ENCODE results near the gene NAV2.

DNA sequence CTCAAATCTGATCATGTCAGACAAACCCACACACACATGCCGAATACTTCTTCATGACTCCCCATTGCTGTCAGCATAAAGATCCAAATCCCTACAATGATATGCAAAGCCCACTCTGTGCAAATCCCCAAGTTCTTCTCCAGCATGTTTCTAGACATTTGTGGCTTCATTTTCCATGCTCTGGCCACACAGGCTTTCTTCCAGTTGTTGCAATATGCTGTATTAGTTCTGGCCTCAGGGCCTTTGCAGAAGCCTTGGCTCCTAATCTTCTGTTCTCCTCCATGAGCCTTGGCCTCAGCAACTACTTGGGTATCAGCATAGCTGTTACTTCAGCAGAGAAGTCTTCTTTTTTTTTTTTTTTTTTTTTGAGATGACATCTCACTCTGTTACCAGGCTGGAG is 49.6 kb downstream of the NAV2 start:
- TF ChIP-seq, protein P1, sequence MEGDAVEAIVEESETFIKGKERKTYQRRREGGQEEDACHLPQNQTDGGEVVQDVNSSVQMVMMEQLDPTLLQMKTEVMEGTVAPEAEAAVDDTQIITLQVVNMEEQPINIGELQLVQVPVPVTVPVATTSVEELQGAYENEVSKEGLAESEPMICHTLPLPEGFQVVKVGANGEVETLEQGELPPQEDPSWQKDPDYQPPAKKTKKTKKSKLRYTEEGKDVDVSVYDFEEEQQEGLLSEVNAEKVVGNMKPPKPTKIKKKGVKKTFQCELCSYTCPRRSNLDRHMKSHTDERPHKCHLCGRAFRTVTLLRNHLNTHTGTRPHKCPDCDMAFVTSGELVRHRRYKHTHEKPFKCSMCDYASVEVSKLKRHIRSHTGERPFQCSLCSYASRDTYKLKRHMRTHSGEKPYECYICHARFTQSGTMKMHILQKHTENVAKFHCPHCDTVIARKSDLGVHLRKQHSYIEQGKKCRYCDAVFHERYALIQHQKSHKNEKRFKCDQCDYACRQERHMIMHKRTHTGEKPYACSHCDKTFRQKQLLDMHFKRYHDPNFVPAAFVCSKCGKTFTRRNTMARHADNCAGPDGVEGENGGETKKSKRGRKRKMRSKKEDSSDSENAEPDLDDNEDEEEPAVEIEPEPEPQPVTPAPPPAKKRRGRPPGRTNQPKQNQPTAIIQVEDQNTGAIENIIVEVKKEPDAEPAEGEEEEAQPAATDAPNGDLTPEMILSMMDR (IDR thresholded peaks at IDR 0.05; ENCODE audit: low read length): no peak
- TF ChIP-seq EZH2phosphoT487 (IDR thresholded peaks at IDR 0.05; ENCODE audit: low read length): no peak
- no peak for TF ChIP-seq EZH2 (optimal IDR thresholded peaks at IDR 0.05; ENCODE audit: low read depth, low read length)
